Measurements from ENCODE around the gene ESM1.
"Not testable (repeated sequence)": the region's sequence is repeated elsewhere in the genome, so short reads cannot be mapped to it uniquely, and the experiment has no call there.

Gene ESM1

GRCh38 chr5:54985301-54986268, at the start of gene ESM1:
ESM1 (minus strand) TSS chr5:54985593; CDS start chr5:54985517, 76 bp downstream.
- DNase-seq, result no peak

DNA sequence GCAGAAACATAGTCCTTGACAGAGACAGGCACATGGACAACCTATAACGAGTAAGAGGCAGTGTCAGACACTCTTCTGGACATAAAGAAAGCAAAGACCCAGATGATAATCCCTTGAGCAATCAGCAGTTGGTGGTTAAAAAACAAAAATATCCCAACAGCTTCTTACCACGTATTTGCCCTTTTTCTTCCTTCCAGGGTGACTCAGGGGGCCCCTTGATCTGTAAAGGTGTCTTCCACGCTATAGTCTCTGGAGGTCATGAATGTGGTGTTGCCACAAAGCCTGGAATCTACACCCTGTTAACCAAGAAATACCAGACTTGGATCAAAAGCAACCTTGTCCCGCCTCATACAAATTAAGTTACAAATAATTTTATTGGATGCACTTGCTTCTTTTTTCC, 48.2 kb upstream of the ESM1 start:
- no peak for DNase-seq

DNA sequence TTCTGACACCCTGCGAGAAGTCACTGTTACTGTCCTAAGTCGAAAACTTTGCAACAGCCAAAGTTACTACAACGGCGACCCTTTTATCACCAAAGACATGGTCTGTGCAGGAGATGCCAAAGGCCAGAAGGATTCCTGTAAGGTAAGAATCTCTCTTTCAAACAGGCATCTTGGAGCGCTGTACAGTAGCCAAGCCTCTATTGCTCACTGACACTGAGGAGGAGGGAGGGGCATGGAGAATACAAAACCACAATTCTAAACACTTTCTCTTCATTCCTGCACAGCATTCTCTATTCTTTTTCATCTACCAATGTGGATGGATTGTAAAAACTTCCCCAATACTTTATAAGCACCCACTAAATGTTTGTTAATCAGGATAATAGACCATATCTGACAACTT, 46.1 kb upstream of the ESM1 start:
- DNase-seq, result no peak

- DNase-seq, result no peak
Measured at GRCh38 chr5:55030676-55031369, 45.4 kb upstream of the ESM1 start.

DNA sequence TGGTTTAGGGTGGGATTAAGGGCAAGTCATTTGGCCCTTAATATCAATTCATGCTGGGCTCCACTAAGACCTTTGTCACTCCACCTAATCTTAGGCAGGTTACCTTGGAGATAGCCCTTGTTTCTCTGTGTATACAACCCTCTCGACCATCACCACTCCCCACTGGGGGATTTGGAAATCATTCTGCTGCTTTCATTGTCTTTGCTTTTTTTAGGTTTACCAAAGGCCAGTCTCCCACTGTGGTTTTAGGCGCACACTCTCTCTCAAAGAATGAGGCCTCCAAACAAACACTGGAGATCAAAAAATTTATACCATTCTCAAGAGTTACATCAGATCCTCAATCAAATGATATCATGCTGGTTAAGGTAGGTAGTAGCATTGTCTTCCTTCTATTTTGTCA, 44.8 kb upstream of the ESM1 start:
- DNase-seq, result no peak

- DNase-seq, result no peak
Measured at GRCh38 chr5:55027595-55027994, 42.2 kb upstream of the ESM1 start.

DNA sequence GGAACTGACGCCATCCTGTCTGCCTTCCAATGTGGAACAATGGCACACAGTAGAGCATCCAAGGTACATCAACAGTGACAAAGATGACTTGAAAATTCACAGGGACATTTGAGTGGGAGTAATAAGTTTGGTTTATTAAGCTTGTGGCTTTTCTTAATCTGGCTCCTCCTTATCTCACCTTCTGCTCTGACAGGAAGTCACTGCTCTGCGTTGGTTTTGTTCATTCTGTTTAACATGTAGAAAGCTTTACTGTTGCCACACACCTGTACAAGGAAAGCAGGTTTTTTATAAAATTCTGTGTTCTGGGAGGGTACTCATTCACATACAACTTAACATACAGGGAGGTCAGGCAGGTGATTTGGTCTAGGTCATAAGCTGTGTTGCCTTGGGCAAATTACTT, 37.1 kb upstream of the ESM1 start:
- DNase-seq, result no peak

DNA sequence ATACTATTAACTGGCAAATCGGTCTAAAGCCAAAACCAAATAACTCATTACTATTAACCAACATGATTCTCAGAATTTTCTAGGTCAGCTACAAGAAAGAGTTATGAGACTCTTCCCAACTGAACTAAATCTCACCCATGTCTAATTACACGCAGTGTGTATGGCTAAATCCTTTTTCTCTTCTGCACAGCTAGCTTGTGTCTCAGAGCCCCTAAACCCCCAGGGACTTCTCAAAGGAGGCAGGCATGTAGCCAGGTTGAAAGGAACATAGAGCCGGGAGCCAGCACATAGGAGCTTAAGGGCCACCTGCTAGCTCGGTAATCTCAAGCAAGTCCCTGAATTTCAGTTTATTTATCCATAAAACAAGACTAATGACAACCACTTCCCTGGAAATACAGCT, 36.4 kb upstream of the ESM1 start:
- no peak for DNase-seq

DNA sequence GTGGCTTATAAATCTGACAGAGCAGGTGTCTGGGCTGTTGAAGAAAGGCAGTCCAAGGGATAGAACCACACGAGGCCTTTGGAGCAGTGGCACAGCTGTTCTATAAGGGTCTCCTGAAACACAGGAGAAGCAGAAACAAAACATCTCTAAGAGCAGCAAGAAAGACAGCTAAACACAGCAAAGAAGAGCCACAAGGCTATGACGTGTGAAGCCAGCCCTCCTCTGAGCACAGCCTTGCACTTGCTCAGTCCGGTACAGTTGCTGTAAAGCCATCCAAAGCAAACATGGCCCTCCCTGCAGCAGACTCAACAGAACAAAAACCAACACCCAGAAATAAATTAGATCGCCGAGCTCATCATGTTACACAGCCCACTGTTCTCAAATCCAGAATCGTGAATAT, 36.0 kb upstream of the ESM1 start:
- DNase-seq, result no peak

- DNase-seq, result not testable (repeated sequence)
Measured at GRCh38 chr5:55010149-55010548, 24.8 kb upstream of the ESM1 start.

DNA sequence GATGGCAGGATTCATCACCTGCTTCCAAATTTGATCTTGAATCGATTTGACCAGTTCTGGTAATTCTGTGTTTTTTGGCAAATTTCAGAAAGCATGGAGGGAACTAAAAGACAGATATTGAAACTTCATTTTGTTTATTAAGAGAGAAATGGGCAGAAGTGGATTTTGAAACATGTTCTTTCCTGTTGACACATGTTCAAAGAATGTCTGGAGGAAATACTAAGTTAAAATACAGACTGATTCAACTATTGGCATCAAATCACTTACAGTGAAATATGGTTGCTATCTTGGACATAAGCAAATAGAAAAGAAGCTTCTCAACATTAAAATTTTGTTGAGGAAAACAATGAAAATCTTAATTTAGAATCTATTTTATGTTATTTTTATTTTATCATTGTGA, 19.3 kb upstream of the ESM1 start:
- DNase-seq, result no peak

DNA sequence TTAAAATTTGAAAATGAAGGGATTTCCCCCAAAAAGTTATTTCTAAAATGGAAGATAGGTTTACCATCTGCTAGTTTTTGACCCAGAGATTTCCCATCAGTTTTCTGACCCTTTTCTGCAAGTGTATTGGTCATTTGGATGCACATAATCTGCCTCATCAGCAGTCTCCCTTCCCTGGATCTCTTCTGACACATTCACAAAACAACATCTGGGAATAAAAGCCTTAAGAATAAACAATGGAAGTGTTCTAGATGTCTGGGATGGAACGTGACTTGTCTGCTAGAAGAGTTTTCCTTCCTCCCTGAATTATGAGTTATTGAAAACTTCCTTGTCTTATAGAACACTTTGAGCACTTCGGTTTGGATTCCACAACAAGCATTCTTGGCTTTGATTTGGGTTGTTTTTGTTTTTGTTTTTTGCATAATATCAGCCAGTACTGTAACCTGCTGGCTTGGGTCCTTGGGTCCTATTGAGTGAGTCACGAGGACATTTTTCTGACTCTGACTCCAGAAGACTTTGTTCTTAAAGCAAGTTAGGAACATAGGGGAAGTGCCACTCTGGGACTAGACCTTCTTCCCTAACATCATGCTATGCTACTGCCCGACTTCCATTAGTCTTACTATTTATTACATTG, 18.2 kb upstream of the ESM1 start:
- DNase-seq, result no peak

- DNase-seq, result not testable (repeated sequence)
Measured at GRCh38 chr5:55002166-55002565, 16.8 kb upstream of the ESM1 start.

- DNase-seq, result no peak
Measured at GRCh38 chr5:54997081-54997480, 11.7 kb upstream of the ESM1 start.

GRCh38 chr5:54996466-54996865, 11.1 kb upstream of the ESM1 start:
- no peak for DNase-seq

DNA sequence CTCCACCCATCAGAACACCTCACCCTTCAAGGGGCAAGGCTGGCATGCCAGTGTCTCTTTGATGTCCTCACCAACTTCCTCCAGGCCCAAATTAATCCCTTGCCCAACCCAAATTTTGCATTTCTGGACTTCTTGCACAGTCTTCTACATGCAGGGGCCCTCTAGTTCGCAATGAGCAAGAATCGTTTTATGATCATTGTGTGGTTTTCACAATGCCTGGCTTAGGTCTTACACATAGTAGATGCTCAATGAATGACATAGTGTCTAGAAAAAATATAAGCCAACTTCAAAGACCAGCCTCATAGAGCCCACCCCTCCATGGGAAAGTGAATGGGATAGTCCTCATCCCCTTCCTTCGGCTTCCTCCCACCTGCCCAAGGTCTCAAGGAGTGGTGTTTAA, 9.8 kb upstream of the ESM1 start:
- no peak for DNase-seq

DNA sequence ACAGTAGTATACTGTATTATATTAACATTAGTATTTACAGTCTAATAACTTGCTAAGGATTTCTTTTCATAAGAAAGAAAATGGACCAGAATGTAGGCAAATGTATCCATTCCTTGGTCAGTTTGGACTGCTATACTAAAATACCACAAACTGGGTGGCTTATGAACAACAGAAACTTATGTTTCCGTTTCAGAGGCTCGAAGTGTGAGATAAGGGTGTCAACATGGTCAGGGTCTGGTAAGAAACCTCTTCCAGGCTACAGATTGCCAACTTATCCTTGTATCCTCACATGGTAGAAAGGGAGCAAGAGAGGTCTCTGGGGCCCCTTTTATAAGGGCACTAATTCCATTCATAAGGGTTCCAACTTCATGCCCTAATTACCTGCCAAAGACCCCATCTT, 9.2 kb upstream of the ESM1 start:
- DNase-seq, result no peak

DNA sequence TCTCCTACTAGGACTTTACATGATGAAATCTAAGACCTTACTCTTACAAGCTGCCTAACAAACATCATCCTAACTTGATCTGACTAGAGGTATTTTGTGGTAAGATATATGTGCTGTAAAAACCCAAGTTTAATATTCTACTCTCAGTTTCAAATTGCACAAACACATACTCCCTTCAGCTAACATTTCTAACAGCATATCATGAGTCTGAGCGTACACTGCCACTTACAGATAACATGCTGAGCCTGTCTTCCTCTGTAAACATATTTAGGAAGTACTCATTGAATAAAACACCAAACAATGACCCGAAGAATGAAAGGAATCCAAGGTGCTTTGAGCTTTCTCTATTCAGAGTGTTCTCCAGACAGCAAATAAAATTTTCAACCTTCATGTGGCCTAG, 7.9 kb upstream of the ESM1 start:
- DNase-seq, result no peak

DNA sequence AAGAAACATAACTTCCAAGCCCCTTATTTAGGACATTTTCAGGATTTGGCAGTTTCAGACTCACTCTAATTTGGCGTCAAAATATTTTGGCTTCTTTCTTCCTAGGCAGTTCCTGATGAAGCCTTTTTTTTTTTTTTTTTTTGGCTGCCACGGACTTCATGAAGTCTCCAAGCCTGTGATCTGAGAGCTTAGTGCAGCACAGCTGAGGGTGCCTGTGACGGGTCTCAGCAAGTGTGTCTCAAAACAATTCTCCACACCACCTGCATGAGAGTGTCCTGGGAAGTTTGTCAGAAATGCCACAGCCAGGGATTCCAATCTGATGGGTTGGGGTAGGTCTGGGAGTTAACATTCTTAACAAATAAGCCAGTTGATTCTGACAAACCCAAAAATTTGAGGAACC, 6.0 kb upstream of the ESM1 start:
- DNase-seq, result no peak

DNA sequence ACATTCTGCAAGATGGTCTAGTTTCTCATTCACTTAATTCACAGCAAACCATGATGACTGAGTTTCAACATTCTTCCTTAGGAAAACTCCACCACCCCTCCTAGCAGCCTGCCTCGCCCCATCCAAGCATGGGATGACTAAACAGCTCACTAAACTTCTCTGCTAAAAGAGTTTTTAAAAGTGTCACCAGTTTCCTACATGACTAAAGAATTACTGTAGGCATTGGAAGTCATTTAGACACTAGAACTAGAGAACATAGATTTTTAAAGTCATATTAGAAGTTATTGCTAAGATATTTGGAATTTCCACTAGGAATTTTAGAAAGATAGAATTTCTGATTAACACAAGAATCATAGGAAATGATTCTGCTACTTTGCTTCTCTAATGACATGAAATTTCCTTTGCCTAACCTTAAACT, 5.5 kb upstream of the ESM1 start:
- no peak for DNase-seq

DNA sequence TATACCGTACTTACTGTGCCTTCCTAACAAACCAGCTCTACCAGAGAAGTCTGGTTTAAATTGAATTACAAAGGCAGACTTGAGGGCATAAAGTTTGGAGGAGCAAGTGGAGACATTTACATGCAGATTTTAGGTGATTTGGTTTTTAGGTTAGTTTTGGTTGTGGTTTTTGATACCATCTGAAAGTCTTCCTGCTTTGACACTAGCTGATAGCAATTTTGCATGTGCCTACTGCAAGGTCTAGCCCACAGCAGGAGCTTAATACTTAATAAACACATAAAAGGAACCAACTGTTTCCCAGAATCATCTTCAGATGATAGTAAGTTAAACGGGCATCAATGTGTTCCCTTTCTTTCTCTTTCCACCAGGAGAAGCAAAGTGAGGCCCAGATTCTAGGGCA, 3.4 kb upstream of the ESM1 start:
- no peak for DNase-seq

DNA sequence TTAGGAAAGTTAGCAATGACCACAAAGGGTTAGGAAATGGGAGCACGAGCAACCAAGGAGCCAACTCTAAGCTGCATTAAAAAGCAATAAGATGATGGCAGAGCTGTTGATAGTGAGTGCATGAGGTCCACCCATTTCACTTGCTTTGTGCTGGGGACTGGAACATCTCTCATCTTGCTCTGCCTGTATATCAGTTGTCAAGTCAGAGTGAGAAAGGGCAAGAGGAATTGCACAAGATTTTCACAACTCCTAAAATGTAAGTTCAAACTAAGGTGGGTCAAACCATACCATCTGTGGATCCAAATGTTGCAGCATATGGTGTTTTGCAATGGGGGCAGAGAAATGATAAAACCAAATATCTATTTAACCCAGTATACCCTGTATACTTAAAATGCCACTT, 2.8 kb upstream of the ESM1 start:
- DNase-seq, result no peak

DNA sequence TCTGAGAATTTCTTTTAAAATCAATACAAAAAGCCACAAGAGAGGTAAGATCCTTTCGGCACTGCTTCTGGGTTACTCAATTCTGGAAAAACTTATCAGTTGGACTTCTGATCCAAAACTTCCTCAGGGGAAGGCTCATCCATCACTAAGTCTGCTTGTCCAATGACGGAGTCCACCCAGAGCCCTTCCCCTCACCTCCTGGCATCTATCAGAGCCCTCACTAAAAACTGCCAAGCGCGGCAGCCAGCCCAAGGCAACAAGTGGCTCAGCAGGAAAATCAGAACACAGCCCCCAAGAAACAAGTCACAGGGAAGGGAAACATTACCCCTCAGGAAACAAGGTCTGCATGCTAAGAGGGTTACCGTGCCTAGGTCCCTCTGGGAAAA, 869 bp upstream of the ESM1 start:
- DNase-seq, result no peak

DNA sequence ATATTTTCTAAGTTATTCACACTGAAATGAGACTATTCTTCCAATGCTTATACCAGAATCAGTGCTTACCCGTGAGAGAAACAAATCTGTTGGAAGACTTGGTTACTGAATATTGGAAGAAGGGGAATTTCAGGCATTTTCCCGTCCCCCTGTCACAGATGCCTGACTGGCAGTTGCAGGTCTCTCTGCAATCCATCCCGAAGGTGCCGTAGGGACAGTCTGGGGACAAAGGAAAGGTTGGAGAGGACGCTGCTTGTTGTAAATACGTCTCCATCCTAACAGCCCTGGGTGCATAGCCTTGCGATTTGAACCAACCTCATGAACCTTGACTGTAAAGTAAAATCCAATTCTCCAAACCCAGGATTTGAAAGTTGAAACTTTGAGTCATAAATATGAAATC, 3.5 kb downstream of the ESM1 start:
- DNase-seq, result no peak

All from NCI-H446 (cell line).